GM12878 (cell line): ENCODE measurements around the gene PCSK9. TPM values are rescaled to one million over a fixed set of nuclear protein-coding genes. Genes with fewer than 3 reads are reported as not detected.
"Not testable (repeated sequence)": the region's sequence is repeated elsewhere in the genome, so short reads cannot be mapped to it uniquely, and the experiment has no call there.

Experiments used
- ATAC-seq: fragments of 200-7000 bp; cut with Tn5 transposase; 3 replicates; pipeline ENCODE4 v1.9.1; 2020; ENCODE audit warnings: mild to moderate bottlenecking, moderate library complexity
- BruUV-seq: library from RNA; stranded (reverse); fragments of 400-500 nt; replicated peaks from 2 replicates; lab custom pipeline; 2021; lab: Mats Ljungman, UMichigan
- CTCF ChIA-PET: fragments of 300-600 bp; sonication (Branson Sonifier 250); formaldehyde crosslinking; extraction: SDS; loops from one replicate; lab custom pipeline; 2021; ENCODE audit warnings: inconsistent platforms; lab: Yijun Ruan, JAX
- POLR2A ChIA-PET: fragments of 350-600 bp; formaldehyde crosslinking; extraction: SDS; loops from one replicate; lab custom pipeline; 2021; ENCODE audit warnings: inconsistent platforms; lab: Charles Lee
- RAD21 ChIA-PET: fragments of 300-600 bp; sonication (Branson Sonifier 250); formaldehyde crosslinking; loops from one replicate; lab custom pipeline; 2023; ENCODE audit warnings: antibody characterized with exemption; ENCODE audit not compliant: unreplicated experiment; lab: Charles Lee
- SMC1A ChIA-PET: fragments of 300-600 bp; sonication (Branson Sonifier 250); formaldehyde crosslinking; loops from one replicate; lab custom pipeline; 2023; ENCODE audit not compliant: unreplicated experiment, uncharacterized antibody; lab: Charles Lee
- DNase-seq: peaks from one replicate; pipeline ENCODE4 v3.0.0-alpha.2; 2011; ENCODE audit warnings: low read depth, low spot score
- FAIRE-seq: peaks from 3 replicates; lab custom pipeline; 2011; peaks lifted over from hg19 to GRCh38; lab: Jason Lieb, UNC
- H2AFZ ChIP-seq: 2 replicates; pipeline ENCODE4 v1.6.0; 2011; ENCODE audit warnings: low read depth, low read length, control low read depth; ENCODE audit not compliant: control insufficient read depth
- H3K27ac ChIP-seq: 2 replicates; pipeline ENCODE4 v1.5.1; 2011; ENCODE audit warnings: control low read depth; ENCODE audit not compliant: control insufficient read depth, insufficient read depth
- H3K27me3 ChIP-seq, 2 experiments: replicated peaks in 1 of 2; 2 replicates each; pipeline versions ENCODE4 v1.6.0 to v1.6.1; 2011; ENCODE audit warnings: low read length in 1 of 2; ENCODE audit not compliant: control insufficient read depth in 2 of 2, insufficient read depth in 2 of 2
- H3K36me3 ChIP-seq, 2 experiments: 2 replicates each; pipeline ENCODE4 v1.5.1; 2011; ENCODE audit warnings: low read length in 1 of 2; ENCODE audit not compliant: control insufficient read depth in 2 of 2, insufficient read depth in 2 of 2
- H3K4me1 ChIP-seq: 2 replicates; pipeline ENCODE4 v1.6.1; 2011; ENCODE audit warnings: mild to moderate bottlenecking, low read length, moderate library complexity, mixed read lengths; ENCODE audit not compliant: control insufficient read depth, insufficient read depth
- H3K4me2 ChIP-seq: 2 replicates; pipeline ENCODE4 v1.6.0; 2011; ENCODE audit warnings: control low read depth; ENCODE audit not compliant: control insufficient read depth, insufficient read depth
- H3K4me3 ChIP-seq: fragments of 200-600 bp; sonication (generic); 2 replicates; pipeline ENCODE4 v1.5.1; 2016
- H3K79me2 ChIP-seq: 2 replicates; pipeline ENCODE4 v1.6.0; 2011; ENCODE audit warnings: low read length; ENCODE audit not compliant: control insufficient read depth, insufficient read depth
- H3K9ac ChIP-seq: 2 replicates; pipeline ENCODE4 v1.8.0; 2011; ENCODE audit warnings: low read length, control low read depth, mixed read lengths; ENCODE audit not compliant: control insufficient read depth, insufficient read depth
- H3K9me3 ChIP-seq: replicated peaks from 3 replicates; pipeline ENCODE4 v1.5.1; 2011; ENCODE audit warnings: mild to moderate bottlenecking, low read length; ENCODE audit not compliant: control insufficient read depth, insufficient read depth
- H4K20me1 ChIP-seq: 2 replicates; pipeline ENCODE4 v1.6.0; 2011; ENCODE audit not compliant: control insufficient read depth, insufficient read depth
- NFYA ChIP-seq: IDR thresholded peaks from 2 replicates; pipeline ENCODE4 v1.6.1; 2011; ENCODE audit warnings: low read depth, mild to moderate bottlenecking, low read length, improper control_type of control experiment, borderline replicate concordance
- REST ChIP-seq: IDR thresholded peaks from 2 replicates; pipeline ENCODE4 v1.6.1; 2012; ENCODE audit warnings: mild to moderate bottlenecking, low read depth, low read length
- WGBS: methylation state at CpG from one replicate; pipeline ENCODE4 v1.1.6; 2016; ENCODE audit warnings: low lambda C conversion rate; ENCODE audit not compliant: insufficient replicate concordance, insufficient coverage; ENCODE audit errors: missing lambda C conversion rate; 5-methylcytosine and 5-hydroxymethylcytosine counted together
- in situ Hi-C: fragments of 300-500 bp; cut with MboI; formaldehyde crosslinking; loops from 9 replicates; pipeline ENCODE4 v1.14.3; 2018; ENCODE audit warnings: mixed read lengths
- intact Hi-C: fragments of 100-400 bp; cut with micrococcal nuclease; formaldehyde crosslinking; loops from one replicate; pipeline ENCODE4 v1.14.2; 2022; ENCODE audit not compliant: unreplicated experiment
- polyA plus RNA-seq, 11 experiments: library from polyadenylated mRNA; depleted of rRNA in 4 of 11; unstranded in 6 of 11; stranded (reverse) in 5 of 11; fragments of >200 nt; fragmentation: Nextera tagmentation in 4 of 11; fragmentation: Illumina TruSeq in 1 of 11; extraction: Ambion mirVana in 4 of 11; extraction: Trizol in 1 of 11; gene quantifications; 1 replicate in 1 of 11; 2 replicates in 10 of 11; pipeline versions ENCODE4 v1.2.1 to v1.2.3, GENCODE V29; 2011 to 2016; ENCODE audit warnings: inconsistent platforms in 2 of 11, missing spikeins in 2 of 11, low read depth in 1 of 11
- total RNA-seq, 4 experiments: library from RNA; depleted of rRNA in 3 of 4; stranded (reverse); fragments of >200 nt in 3 of 4; fragmentation: Illumina TruSeq in 1 of 4; extraction: Trizol in 1 of 4; gene quantifications; 2 replicates each; pipeline versions ENCODE4 v1.2.1 to v1.2.3, GENCODE V29; 2013 to 2021
- TF ChIP-seq, protein P1 (sequence below): fragments of 450-650 bp; IDR thresholded peaks from 2 replicates; pipeline ENCODE4 v1.6.1; 2017; ENCODE audit warnings: mild to moderate bottlenecking, low read depth, inconsistent platforms; ENCODE audit not compliant: poor library complexity, severe bottlenecking
- TF ChIP-seq, protein P2 (sequence below): fragments of 450-650 bp; IDR thresholded peaks from 2 replicates; pipeline ENCODE4 v1.6.1; 2016; ENCODE audit warnings: mild to moderate bottlenecking, moderate library complexity, borderline replicate concordance

PCSK9 gene
- total and polyA plus RNA-seq, 10 of the 15 experiments (the other 5 are each of a cell fraction or from before 2014, with no cell fraction given) = 0.03 to 0.15 TPM; not detected in 8

GRCh38 chr1:55031098-55031497, 8.2 kb upstream of the PCSK9 start:
- H4K20me1 ChIP-seq, ATAC-seq, H3K4me2 ChIP-seq, BruUV-seq, intact Hi-C loops, CTCF ChIA-PET, FAIRE-seq, H3K4me3 ChIP-seq, H3K27me3 ChIP-seq, DNase-seq, H2AFZ ChIP-seq, H3K9ac ChIP-seq, H3K27ac ChIP-seq, POLR2A ChIA-PET, H3K4me1 ChIP-seq, H3K36me3 ChIP-seq, SMC1A ChIA-PET, RAD21 ChIA-PET, H3K9me3 ChIP-seq, H3K79me2 ChIP-seq: not testable (repeated sequence)
- WGBS = 80% methylated on average over 5 of the region's 5 CpGs
- in situ Hi-C loops = loop anchor here (5.0 kb wide), 1 partner anchor 49 kb away; the partner anchor contains the start of gene TMEM61

DNA sequence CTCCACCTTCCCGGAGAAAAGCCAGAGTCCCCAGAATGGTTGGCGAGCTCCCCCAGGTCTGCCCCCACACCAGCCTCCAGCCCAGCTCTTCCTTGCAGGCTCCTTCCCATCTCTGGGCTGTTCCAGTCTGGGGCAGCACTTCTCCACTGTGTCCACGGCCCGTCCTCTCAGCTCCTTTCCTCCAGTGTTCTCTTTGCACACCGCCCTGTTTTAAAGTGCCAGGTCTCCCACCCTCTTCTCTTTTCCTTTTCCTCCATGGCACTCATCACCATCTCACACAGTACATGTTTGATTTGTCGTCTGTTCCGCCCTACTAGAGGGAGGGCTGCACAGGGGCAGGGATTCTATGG, 6.1 kb upstream of the PCSK9 start:
- in situ Hi-C loops = loop anchor here (5.0 kb wide), 1 partner anchor 51 kb away; the partner anchor contains the start of gene TMEM61

More for the DNA sequence above, 6.1 kb upstream of the PCSK9 start:
- ChIA-PET POLR2A (no interaction called here), SMC1A (interaction anchor here (0.7 kb wide), 1 partner anchor 82 kb away, joined by 3 read pairs; no protein-coding TSS in a partner anchor), CTCF (interaction anchor here (1.5 to 2.0 kb wide), 2 partner anchors 11 to 88 kb away, joined by 4 read pairs; no protein-coding TSS in a partner anchor), RAD21 (no interaction called here)
- H4K20me1 ChIP-seq = no peaks in the 10 kb centered on the region; the same call in 1 of the 2 replicates
- intact Hi-C loops = no loop called here
- no peak overlapping the region for H3K27ac ChIP-seq
- DNase-seq (no peak), FAIRE-seq (no peak), ATAC-seq (no peak)
- H3K79me2 ChIP-seq = no peaks in the 10 kb centered on the region
- H3K9me3 ChIP-seq = no peaks in the 10 kb centered on the region
- BruUV-seq = no TSS peak
- peaks cover 5 to 12% of the 10 kb centered on the region in 2 experiments; a peak in 3 of 4 replicates for H3K27me3 ChIP-seq
- 41% methylated on average over 5 of the region's 7 CpGs for WGBS
- H3K4me3 ChIP-seq = no peak overlapping the region
- H3K4me1 ChIP-seq = no peaks in the 10 kb centered on the region
- H3K4me2 ChIP-seq = no peak overlapping the region
- H3K36me3 ChIP-seq = no peaks in the 10 kb centered on the region
- no peak overlapping the region for H2AFZ ChIP-seq
- no peak overlapping the region for H3K9ac ChIP-seq
- TF ChIP-seq, protein P1, sequence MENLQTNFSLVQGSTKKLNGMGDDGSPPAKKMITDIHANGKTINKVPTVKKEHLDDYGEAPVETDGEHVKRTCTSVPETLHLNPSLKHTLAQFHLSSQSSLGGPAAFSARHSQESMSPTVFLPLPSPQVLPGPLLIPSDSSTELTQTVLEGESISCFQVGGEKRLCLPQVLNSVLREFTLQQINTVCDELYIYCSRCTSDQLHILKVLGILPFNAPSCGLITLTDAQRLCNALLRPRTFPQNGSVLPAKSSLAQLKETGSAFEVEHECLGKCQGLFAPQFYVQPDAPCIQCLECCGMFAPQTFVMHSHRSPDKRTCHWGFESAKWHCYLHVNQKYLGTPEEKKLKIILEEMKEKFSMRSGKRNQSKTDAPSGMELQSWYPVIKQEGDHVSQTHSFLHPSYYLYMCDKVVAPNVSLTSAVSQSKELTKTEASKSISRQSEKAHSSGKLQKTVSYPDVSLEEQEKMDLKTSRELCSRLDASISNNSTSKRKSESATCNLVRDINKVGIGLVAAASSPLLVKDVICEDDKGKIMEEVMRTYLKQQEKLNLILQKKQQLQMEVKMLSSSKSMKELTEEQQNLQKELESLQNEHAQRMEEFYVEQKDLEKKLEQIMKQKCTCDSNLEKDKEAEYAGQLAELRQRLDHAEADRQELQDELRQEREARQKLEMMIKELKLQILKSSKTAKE = no peak
- TF ChIP-seq, protein P2, sequence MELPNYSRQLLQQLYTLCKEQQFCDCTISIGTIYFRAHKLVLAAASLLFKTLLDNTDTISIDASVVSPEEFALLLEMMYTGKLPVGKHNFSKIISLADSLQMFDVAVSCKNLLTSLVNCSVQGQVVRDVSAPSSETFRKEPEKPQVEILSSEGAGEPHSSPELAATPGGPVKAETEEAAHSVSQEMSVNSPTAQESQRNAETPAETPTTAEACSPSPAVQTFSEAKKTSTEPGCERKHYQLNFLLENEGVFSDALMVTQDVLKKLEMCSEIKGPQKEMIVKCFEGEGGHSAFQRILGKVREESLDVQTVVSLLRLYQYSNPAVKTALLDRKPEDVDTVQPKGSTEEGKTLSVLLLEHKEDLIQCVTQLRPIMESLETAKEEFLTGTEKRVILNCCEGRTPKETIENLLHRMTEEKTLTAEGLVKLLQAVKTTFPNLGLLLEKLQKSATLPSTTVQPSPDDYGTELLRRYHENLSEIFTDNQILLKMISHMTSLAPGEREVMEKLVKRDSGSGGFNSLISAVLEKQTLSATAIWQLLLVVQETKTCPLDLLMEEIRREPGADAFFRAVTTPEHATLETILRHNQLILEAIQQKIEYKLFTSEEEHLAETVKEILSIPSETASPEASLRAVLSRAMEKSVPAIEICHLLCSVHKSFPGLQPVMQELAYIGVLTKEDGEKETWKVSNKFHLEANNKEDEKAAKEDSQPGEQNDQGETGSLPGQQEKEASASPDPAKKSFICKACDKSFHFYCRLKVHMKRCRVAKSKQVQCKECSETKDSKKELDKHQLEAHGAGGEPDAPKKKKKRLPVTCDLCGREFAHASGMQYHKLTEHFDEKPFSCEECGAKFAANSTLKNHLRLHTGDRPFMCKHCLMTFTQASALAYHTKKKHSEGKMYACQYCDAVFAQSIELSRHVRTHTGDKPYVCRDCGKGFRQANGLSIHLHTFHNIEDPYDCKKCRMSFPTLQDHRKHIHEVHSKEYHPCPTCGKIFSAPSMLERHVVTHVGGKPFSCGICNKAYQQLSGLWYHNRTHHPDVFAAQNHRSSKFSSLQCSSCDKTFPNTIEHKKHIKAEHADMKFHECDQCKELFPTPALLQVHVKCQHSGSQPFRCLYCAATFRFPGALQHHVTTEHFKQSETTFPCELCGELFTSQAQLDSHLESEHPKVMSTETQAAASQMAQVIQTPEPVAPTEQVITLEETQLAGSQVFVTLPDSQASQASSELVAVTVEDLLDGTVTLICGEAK = no peak
- TF ChIP-seq NFYA (no peak), REST (no peak)
